ENCODE data around the gene PPP2R2C.

DNA sequence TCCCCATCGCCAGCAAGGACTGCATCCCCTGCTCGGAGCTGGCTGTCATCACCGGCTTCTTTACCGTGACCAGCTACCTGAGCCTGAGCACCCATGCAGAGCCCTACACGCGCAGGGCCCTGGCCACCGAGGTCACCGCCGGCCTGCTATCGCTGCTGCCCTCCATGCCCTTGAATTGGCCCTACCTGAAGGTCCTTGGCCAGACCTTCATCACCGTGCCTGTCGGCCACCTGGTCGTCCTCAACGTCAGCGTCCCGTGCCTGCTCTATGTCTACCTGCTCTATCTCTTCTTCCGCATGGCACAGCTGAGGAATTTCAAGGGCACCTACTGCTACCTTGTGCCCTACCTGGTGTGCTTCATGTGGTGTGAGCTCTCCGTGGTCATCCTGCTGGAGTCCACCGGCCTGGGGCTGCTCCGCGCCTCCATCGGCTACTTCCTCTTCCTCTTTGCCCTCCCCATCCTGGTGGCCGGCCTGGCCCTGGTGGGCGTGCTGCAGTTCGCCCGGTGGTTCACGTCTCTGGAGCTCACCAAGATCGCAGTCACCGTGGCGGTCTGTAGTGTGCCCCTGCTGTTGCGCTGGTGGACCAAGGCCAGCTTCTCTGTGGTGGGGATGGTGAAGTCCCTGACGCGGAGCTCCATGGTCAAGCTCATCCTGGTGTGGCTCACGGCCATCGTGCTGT is 171.2 kb downstream of the PPP2R2C start:
- TF ChIP-seq CTBP1 (IDR thresholded peaks at IDR 0.05; ENCODE audit: borderline replicate concordance) (no peak), SP1 (IDR thresholded peaks at IDR 0.05) (no peak), ARNT (IDR thresholded peaks at IDR 0.05) (no peak), FOXM1 (IDR thresholded peaks at IDR 0.05; ENCODE audit: borderline replicate concordance) (no peak), BHLHE40 (IDR thresholded peaks at IDR 0.05; ENCODE audit: borderline replicate concordance) (no peak), NFRKB (IDR thresholded peaks at IDR 0.05) (no peak), L3MBTL2 (conservative IDR thresholded peaks at IDR 0.05) (no peak), TARDBP (IDR thresholded peaks at IDR 0.05) (no peak), SUZ12 (IDR thresholded peaks at IDR 0.05) (no peak), ELF4 (IDR thresholded peaks at IDR 0.05) (no peak), HDGF (IDR thresholded peaks at IDR 0.05; ENCODE audit: borderline replicate concordance) (no peak)
- TF ChIP-seq, protein P1, sequence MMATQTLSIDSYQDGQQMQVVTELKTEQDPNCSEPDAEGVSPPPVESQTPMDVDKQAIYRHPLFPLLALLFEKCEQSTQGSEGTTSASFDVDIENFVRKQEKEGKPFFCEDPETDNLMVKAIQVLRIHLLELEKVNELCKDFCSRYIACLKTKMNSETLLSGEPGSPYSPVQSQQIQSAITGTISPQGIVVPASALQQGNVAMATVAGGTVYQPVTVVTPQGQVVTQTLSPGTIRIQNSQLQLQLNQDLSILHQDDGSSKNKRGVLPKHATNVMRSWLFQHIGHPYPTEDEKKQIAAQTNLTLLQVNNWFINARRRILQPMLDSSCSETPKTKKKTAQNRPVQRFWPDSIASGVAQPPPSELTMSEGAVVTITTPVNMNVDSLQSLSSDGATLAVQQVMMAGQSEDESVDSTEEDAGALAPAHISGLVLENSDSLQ (IDR thresholded peaks at IDR 0.05): no peak

All from HEK293T (cell line).